HG03135 (cell line): ENCODE measurements around the gene GPER1.
"Not testable (repeated sequence)": the region's sequence is repeated elsewhere in the genome, so short reads cannot be mapped to it uniquely, and the experiment has no call there.

Experiments
- ATAC-seq: cut with Tn5 transposase; IDR thresholded peaks from one replicate; pipeline ENCODE4 v1.9.1; 2021; ENCODE audit warnings: mild to moderate bottlenecking, moderate library complexity; ENCODE audit not compliant: unreplicated experiment

Gene GPER1

DNA sequence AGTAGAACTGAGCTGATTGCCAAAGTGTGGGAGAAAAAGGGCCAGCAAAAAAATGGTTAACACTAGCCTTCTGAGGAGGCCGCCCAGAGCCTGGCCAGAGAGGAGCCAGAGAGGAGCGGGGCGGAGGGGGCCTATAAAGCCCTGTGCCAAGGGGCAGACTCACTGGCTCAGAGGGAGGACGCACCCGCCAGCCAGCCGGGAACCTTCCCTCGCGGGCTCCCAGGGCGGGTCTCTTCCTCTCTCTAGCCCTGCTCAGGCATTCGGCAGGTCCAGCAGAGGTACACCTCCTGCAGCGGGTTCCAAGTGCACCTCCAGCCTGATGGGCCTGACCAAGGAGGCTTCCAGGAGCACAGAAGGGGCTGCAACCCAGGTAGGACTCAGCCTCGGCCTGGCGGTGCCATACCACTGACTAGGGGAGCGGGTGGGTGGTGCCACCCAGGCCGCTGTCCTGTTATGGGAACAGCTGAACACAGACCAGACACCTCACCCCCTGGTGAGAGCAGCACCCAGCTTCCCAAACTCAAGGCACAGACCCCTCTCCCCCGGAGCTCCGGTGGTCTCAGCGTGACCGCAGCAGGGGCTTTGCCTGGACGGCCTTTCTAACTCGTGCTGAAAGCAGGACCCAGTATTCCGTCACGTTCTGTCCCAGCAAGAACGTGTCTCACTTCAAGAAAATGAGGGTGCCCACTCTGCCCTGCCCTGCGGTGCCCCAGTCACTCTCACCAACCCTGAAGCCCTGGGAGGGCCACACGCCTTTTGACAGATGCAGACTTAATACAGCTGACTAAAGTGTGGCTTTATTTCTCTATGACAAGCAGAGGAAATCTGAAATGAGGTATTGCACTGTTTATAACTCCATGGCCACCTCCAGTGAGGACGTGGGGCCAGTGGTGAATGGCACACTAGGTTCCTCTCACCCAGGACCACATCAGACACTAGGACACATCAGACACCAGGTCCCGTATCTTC, at the start of gene GPER1:
GPER1 (plus strand) TSS at position 162 of the 969 bp plus-strand sequence. CDS start 3,616 bp downstream, outside the sequence.
- ATAC-seq, result no peak

DNA sequence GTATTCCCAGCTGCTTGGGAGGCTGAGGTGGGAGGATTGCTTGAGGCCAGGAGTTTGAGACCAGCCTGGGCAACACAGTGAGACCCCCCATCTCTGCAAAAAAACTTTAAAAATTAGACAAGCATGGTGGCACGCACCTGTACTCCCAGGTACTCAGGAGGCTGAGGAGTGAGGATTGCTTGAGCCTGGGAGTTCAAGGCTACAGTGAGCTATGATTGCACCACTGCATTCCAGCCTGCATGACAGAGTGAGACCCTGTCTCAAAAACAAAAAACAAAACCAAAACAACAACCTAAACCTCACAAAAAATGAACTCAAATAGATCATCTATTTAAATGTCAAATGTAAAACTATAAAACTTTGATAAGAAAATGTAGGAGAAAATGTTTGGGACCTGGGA, 47.7 kb upstream of the GPER1 start:
- ATAC-seq, result not testable (repeated sequence)

DNA sequence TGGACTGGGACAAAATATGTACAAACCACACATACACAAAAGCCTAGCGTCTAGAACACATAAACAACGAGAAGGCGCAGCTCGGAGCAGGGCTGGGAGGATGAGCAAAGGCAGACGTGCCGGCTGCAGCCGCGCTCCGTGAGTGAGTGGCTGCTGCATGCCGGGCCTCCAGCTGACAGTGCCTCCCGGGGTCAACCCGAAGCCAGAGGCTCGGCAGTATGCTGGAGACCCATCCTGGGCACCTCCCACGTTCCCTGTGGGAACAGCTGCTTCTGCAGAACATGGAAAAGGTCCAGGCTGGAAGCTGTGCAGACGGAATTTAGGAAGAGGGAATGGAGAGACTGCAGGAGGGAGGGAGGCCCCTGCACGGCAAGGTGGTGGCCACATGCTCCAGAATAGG, 47.1 kb upstream of the GPER1 start:
- ATAC-seq, result no peak

DNA sequence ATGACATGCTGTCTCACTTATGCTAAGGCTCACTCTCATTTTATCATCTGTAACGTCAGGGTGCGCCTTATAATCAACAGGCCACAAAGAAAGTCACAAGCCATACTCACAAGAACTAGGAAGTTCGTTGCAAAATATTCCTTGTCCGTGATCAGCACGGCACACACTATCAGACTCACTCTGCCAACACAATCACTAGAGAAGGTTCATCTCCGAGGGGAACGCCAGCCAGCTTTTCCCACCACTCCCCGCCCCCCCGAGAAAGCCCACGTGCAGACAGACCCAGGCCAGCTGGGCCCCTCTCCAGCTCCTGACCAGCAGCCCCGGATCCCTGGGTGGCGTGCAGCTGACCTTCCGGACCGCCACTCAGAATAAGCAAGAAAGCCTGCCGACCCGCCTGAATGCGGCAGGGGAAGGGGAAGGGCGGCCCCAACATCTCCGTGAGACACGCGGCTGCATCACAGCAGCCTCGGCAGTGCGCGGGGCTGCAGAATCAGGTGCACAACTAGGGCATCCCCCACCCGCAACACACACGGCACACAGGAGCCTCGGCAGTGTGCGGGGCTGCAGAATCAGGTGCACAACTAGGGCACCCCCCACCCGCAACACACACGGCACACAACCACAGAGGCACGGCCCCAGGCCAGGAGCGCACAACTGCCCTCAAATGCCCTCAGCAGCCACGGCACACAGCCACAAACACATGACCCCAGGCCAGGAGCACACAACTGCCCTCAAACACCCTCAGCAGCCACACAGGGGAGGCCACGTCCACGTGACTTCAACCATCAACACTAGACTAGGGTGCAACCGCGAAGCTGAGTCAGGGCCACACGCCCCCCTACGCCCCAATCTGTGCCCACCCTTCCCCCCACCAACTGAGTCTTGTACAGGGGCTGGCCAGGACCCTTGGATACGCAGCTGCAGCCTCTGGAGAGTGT, 46.1 kb upstream of the GPER1 start:
- ATAC-seq, result no peak

DNA sequence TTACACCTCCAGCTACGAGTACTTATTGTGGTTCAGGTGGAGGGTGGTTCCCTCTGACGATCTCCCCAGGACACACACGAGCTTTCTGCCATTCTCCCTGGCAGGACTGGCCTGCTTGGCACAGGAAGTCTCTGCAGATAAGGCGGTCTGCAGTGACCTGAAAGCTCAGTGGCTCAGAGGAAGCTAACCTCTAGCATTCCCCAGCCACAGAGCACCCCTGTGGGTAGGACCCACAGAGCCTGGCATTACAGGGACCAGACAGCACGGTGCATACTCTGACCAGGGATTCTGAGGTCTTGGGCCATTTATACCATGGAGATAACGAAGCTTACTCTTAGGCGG, 45.5 kb upstream of the GPER1 start:
- no peak for ATAC-seq

DNA sequence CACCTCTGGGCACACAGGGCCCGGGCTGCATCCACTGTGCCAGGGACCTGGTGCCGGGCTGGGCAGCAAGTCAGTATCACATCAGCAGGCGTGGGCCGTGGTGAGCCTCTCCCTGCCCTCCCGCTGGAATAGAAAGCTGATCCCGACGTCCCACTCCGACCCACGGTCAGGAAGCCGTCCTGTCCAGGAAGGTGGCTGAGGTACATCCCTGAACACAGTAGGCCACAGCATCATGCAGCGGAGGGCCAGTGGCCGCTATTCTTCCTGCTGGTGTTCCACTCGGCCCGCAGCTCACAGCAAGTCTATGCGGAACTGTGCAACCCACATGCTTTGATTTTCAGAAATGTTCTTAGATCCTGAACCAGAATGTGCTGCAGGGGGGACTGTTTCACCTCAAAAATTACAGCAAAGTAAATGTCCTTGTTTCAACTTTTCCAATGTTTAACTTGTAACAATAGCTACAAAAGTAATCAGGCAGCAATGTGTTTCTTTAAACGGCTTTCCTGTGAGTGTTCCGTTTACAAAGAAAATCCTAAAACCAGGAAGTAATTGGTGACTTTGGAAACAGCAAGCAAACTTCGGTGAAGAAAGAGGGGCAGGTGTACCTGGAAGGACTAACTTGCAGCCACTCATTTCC, 44.2 kb upstream of the GPER1 start:
- no peak for ATAC-seq

DNA sequence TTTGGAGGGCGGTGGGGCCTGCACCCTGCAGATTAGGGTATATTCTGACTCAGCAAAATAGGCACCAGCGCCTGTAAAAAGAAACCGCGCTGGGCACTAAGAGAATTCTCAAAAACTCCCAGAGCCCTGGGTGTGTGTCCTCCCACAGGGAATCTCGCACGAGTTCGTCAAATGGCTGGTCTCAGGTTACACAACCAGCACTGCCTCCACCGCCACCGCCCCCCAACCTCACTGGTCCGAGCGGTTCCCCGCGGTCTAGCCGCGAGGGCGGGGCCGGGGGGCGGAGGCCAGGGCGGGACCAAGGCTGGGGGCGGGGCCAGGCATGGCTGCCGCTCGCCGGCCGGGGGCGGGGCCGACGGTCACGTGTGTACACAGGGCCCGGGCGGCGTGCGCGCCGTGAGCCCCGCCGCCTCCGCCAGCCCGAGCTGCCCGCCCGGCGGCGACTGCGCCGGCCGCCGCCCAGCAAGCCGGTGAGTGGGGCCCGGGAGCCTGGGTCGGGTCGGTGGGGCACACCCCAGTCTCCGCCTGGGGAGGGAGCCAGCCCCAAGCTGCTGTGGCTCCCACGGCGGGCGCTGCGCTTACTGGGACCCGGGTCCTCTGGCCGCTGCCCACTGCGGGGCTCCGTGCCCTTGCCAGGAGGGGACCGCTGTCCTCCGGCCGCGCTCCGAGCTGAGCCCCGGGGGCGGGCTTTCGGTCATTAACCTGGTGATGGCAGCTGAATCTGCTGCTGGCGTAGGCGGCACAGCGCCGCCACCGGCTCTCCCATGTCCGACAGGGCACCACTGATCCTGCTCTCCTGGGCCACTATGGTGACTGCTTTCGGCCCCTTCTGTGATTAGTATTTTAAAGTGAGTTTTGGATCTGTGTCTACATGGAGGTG, 43.5 kb upstream of the GPER1 start, which contains the start of gene GPR146:
GPR146 (plus strand) TSS at position 358 of the 880 bp plus-strand sequence. CDS start 12,970 bp downstream, outside the sequence.
- ATAC-seq, result peak; percentile 78

DNA sequence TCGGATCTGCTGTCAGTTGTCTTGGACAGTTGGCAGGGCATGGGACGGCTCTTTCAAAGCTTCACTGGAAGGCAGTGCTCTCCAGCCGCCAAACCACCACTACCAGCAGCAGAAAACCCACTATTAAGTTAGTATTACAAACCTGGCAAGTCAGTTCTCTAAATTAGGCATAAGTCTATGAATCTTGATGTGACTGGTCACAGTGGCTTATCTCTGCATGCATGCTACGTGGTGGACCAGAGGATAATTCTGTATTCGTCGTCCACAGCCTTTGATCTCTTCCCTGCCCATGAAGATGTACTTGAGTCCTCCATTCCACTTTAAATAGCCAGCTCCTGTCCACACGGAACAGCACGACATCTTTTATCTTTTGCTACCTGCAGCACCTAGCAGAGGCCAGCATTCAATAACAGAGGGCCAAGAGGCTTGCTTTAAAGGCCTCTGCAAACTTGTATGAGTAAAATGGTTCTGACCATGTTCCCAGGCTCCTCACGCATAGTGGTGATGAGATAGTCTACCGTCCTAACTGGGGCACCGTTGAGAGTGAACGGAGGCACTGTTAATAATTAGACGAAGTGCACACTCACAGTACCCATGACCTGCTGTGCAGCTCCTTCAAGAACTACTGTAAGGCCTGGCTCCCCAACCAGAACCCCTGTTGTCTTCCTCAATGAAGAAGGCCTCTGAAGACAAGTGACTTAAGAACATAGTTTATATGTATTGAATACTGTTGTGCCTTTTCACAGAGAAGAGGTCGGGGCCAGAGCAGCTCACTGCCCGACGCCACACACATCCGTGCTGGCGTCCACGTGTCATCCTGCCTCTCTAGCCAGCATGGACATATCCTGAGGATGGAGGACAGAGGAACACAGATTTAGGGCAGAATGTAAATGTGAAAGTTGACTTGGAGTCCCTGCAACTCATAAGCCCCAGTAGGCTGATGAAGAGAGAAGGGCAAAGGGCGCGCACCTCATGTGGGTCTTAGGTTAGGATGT, 42.5 kb upstream of the GPER1 start:
- no peak for ATAC-seq

DNA sequence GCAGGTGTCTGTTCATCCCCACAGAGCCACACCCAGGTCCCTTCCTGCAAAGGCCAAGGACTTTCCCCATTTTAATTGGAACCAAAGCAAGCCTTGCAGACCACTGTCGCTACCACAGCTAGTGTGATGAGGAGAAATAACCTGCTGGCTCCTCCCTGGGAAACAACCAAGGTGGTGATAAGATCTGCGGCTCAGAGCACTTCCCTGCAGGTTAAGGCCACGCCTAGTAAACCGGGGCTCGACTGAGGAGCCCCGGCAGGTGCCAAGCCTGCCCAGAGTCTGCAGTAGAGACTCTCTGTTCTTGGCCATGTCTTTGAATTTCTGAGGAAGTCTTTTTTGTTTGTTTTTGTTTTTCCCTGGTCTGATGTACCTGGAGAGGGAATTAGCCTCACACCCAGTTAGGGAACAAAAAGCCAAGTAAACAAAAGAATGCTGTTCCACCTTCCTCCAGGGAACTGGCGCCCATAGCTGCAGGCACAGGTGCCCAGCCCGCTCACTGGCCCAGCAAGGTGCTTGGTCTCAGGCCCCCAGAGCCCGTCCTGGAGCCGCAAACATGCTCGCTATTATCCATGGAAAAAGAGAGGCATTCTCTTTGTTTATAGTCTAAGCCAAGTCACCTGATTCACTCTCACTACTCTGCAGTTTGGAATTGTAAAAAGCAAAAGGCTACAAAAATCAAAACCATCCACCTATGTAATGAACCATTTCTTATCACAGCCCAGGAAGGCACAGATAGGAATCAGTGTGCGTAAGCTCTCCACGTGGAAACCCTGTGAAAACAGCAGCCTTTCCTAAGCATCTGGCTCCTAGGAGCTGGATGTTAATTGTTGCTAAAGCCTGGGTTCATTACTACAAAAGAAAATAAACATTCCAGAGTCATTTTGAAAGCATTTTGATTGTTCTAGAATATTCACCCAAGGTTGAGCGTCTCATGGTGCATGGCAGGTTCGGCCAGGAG, 40.9 kb upstream of the GPER1 start:
- no peak for ATAC-seq

DNA sequence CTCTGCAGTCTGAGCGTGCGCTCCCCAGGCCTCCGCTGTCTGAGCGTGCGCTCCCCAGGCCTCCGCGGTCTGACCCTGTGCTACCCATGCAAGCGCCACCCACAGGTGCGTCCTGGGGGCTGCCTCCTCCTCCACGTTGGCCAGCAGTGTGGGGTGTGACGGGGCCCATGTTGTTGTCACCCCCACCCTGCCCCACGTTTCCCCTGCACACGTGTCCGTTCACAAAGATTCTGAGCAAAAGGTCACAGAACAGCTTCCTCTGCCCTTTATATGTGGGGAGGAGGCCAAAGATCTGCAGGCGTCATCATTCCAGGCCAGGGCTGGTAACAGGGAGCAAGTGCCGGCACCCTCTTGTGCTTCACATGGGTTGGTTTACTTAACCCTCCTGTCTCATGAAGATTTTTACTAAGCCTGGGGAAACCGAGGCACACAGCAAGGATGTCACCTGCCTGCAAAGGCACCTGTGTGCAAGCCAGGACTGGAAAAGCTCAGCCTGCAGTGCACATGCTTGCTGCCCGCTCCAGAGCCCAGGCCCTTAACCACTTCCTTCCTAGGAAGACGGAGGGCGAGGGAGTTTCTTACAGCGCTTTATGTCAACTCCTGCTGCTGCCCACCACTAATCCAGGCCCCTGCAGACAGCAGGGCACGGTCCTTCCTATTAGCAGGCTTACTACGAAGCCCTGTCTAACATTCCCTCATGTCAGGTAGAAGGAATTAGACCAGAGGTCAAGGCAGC, 38.7 kb upstream of the GPER1 start:
- ATAC-seq, result no peak

DNA sequence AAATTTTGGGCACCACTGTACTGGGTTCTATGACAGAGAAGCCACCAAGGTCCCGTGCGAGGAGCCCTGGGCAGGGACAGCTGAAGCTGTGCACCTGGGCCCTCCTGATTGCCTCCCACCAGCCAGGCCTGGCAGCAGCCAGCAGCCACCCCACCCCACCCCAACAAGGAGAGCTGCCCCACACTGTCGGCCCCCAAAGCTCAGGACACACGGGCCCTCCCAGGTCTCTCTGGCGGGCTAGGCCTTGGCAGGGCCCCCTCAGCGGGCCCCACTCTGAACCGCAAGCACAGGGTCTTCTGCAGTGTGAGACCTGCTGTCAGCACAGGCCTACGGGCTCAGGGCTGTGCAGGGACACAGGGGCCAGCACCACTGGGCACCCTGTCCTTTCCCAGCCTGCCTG, 38.1 kb upstream of the GPER1 start:
- no peak for ATAC-seq

DNA sequence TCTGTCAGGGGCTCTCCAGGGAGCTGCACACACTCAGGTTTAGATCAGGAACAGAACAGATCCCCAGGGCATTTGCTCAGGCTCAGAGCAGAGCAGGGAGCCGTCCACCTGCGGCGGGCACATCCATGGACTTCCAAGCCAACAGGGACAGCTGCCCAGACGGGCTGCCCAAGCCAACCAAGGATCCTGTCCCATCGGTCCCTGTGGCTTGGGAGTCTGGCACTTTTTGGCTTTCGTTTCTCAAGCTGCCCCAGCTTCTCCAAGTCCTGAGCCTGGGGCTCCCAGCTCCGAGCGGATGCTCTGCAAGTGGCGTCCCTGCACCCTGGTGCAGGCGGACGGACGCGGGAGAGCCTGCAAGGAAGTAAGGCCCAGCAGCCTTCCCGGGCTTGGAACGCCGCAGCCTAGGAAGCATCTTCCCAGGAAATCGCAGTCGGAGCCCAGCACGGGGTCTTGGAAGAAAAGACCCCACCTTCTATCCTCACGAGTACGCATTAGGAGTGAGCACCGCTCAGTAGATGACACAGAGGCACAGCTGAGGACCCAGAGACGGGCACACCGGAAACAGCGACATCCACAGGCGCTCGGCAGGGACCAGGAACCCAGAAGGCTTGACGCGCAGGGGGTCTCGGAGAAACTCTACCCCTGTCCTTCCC, 37.5 kb upstream of the GPER1 start:
- no peak for ATAC-seq

DNA sequence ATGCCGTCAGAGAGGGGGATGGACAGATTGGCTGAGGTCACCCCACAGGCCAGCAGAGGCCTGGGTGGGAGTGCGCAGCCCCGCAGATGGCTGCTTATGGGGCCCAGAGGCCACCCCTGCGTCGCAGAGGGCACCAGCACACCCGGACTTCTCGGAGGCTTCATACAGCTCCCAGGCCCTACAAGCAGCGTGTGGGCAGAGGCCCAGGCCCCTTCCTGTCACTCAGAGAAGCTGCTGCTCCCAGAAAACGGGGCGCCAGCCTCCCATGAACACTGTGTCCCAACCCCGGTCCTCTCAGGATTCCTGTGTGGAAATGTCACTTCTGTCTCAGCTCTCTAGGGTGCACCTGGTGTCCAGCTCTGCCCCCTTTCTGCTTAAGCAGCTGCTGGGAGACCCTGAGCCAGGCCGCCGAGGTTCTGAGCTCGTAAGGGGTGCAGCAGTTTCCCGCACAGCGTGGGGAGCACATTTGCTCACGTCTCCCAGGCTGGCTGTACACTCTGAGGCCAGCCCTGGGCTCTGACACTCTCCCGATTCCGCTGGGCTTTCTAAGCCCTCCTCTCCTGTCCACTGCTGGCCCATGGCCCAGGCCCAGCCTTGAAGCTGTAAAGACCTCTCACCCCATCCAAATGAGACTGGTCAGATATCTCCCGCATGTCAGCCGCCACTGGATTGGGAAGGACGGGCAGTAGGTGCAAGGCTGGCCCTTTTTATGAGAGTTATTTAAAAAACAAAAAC, 36.8 kb upstream of the GPER1 start:
- no peak for ATAC-seq

DNA sequence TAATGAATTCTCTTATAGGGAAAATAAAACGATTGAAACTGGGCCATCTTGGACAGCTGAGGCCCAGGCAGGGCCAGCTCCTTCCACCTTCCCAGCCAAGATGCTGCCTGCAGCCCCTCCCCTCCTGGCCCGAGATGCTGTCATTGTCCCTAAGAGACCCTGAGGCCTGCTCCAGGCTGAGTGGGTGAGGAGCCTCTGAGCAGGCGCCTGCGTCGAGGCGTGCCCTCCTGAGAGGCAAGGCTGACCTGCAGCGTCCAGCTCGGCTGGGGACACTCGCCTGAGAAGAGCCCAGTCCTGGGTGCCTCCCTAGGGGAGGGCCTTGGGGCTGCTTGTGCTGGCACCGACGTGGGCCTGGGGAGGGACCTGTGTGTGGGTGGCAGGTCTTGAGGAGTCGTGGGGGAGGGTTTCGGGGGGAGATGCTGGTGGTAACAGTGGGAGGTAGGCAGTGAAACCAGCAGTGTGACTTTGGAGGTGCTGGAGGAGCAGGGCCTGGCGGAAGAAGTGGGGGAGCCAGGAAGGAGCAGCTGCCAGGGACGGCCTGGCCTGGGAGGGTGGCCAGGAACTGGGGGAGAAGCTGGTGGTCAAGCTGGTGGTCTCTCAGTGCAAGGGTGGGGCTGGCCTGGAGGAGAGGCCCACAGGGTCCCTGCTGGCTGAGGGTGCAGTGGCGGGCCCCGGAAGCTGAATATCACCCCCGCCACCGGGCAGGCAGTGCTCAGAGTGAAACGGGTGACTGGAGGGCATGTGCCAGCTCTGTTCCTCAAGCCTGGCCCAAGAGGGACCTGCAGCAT, 35.7 kb upstream of the GPER1 start:
- ATAC-seq, result no peak

DNA sequence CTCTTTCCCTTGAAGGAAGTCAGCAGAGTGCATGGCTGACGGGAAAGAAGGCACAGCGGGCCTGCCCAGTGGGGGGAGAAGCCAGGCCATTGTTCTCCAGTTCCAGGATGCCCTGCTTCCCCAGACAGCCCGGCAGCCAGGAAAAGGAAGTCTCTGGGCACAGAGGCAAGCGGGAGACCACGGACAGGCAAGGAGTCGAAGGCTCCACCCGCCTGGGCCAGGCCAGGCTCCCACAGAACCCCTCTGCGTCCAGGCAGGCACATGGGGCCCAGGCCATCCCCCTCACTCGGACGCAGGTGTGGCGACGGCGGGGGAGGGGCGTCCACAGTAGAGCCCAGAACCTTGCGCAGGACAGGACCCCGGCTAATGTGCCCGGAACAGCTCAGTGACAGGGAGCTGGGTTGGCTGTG, 34.9 kb upstream of the GPER1 start:
- no peak for ATAC-seq
